Pons (tissue), 1 donor: ENCODE data around the gene RPL10A.

Experiments
- DNase-seq: peaks from one replicate; pipeline ENCODE4 v3.0.0-alpha.2; 2016; ENCODE audit warnings: low spot score

The RPL10A gene

DNA sequence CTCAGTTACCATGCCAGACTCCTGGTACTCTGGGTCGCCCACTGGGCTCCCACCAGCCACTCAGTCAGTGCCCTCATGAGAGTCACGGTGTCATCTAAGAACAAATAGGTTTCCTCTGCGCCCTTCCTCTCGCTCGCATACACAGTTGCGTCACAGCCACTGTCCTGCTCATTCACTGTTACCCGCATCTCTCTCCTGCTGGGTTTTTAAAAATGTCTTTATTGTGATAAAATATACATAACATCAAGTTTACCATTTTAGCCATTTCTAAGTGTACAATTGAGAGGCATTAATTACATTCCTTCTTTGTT is 24.7 kb downstream of the RPL10A start:
- no peak for DNase-seq

DNA sequence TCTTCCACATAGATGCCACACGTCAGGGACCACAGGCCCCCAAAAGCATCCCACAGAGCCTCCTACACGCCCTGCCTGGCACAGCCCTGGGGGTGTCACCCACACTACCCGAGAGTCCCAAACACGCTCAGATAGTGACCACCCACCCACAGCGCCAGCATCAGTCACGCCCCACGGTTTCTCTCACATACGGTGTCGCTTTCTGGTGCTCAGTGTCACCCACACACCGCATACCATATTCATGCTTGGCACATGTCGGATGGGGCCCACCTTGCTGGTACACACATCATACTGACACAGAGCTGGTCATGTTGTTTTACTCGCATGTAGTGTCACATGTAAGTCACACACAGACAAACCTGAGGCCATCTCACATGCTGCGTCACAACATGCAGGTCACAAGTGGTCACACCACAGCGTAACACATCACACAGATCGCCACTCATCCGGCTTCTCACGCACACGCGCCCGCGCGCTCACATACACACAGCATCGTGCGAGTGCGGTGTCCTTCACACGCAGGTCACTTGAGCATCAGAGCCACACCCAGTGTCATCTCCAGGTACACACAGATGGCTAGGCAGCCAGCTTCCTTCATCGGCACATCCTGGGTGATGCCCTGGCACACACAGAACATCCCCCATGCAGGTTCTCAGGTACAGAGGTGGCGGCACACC is 25.2 kb downstream of the RPL10A start:
- DNase-seq = no peak

DNA sequence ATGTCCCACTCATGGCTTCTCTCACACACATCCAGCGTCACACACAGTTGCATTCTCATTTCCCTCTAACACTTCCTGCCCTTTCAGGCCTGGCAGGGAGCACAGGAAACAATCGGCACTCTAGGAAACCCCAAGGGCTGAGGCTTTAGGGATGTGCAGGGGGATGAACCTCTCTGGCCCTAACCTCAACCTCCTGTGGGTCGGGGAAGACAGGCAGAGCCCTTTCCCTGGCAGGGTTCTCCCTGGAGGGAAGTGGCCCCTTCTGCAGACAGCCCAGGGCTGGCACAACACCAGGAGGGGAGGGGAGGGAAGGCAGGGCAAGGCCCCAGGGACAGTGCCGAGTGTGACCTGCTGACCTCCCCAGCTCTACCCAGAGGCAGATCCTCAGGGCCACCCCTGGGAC is 26.0 kb downstream of the RPL10A start:
- peak; percentile 13 for DNase-seq

DNA sequence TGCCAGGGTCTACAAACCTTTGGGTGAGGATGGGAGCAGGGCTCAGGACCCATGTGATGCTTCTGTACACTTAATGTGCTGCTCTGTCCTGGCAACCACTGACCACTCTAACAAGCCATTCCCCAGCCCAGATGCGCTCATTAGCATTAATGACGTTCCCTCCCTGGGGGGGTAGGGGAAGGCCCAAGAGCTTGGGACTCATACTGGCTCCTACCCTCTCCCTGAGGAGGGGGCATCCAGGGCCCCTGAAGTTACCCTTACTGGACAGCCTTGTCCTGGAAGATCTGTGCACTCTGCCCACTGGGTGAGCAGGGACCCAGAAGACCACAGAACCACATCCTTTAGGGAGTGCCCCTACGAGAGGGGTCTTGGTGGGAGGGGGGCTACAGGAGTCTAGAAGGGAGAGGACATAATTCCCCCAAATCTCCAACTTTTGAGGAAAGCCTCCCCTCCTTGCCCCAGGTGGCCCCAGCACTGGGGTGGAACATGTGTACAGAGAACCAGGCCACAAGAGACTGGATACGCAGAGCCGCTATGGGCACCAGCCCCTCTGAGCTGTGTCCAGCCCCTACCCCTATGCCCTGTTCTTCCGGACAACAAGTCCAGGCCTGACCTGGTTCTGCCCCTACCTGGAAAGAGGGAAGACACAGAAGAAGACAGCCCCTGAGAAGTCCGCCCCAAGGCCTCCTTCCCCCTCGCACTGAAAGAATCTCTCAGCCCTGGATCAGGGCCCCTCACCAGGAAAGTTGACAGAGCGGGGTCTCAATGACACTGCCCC is 27.2 kb downstream of the RPL10A start:
- DNase-seq = no peak

DNA sequence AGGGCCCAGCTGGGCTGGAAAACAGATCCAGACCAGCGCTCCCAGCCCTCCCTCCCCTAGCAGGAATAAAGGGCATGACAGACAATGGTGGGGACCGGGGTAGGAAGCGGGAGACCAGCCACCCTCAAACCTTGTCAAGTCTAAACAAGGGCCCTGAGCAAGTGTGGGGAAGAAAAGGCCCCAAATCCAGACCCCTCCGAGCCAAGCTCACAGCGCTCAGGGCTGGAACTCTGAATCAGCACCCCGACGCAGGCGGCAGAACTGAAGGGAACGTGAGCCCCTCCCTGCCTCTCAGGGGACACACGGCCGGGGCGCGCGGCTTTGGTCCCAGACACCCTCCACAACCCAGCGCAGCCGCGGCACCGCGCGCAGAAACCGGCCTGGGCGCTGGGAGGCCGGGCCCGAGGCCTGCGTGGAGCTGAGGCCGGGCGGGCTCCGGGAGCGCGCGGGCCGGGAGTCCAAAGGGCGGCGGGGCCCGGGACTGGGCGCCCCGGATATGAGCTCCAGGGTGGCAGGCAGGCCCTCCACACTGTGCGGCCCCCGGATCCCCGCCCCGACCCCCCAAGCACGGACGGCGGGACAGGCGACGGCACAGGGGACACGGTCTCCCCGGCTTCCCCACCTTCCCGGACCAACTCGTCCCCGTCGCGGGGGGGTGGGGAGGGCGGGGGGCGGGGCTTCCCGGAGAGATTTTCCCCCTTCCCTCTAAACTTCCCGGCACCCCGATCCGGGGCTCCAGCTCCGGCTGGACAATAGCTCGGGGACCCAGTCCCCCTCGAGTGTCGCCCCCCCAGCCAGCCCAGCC is 28.0 kb downstream of the RPL10A start:
- DNase-seq = no peak

DNA sequence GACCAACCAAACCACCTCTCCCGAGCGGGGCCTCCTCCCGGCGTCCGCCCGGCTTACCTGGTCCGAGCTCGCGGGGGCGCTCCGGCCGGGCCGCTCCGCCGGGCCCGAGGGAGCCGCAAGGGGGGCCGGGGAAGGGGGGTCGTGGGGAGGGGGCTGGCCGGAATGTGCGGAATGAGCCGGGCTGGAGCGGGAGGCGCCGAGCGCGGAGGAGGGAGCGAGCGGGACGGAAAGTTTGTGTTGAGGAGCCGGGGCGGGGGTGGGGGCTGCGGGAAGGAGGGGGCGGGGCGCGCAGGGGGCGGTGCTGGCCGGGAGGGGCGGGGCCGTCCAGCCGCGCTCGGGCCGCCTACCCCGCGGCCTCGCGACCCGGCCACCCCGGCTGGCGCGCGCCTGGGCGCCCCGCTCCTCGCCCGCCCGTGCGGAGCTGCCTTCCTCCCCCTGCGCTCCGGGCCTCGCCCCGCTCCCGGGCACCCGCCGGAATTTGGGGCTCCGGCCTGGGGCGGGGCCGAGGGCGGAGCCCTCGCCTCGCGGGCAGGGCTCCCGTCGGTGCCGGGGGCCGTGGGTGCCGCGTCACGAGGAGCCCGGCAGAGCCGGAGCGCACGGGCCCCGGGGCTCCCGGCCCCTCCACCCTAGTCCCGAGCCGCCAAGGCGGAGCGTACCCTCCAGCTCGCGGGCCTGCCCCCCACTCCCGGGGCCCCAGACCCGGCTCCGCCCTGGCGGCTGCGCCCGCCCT is 28.8 kb downstream of the RPL10A start, which contains the start of gene TEAD3:
TEAD3 (minus strand) TSS at position 239 of the 730 bp plus-strand sequence.
- DNase-seq = no peak

DNA sequence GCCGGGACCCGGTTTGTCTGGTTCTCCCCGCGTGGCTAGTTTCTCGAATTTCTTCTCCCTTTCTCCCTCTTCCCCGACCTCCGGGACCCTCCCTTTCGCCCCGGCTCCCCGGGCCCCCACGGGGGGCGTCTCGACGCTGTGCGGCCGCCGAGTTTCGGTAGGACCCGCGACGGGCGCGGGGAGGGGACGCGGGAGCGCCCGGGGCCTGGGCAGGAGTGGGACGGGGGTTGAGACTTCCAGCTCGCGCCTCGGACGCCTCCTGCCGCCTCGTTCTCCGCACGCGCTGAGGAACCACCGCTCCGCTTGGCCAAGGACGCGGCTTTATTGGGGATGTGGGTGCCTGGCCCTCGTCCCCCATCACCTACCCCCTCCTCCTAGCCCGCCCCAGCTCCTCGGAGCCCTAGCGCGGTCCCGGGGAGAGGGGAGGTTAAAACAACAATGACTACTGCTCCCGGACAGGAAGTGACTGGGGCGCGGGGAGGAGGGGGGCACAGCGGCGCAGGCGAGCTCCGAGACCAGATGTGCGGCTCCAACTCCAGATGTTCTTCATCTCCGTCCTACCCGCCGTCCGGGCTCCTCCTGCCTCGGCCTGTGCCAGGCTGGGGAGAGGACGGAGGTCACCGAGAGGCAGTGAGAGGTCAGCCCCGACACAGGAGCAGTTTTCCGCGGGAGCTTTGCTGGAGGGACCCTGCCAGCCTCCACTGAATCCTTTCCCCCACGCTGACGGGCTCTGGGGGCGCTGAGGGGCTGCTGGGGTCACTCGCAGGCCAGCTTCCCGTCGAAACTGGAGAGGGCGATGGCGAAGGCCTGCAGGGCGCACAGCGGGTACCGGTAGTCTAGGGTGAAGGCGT is 29.6 kb downstream of the RPL10A start:
- DNase-seq = no peak

DNA sequence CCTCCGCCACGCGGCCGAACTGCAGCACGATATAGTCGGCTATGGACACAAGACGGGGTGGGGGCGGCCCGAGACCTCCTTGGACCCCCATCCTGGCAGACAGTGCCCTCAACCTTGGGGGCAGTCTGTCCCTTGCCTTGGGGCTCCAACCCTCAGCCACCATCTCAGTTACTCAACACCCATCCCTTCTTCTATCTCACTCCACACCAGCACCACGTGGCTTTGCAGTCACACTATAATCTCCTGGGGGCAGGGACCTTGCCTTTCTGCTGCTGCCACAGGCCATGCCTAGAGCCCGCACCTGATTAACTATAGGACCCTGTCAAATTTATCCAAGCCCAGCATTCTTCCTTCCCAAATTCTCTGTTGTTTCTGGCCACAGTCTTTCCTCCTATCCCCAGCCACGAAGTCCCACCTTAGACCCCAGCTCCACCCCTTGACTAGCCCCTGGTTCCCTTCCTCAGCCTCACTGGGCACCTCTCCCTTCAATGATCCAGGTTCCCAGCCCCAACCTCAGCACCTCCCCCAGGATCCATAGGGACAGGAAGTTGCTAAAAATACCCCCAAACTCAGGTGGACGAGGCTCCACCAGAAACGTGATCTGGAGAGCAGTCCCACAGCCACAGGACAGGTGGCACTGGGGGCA is 30.3 kb downstream of the RPL10A start:
- no peak for DNase-seq

DNA sequence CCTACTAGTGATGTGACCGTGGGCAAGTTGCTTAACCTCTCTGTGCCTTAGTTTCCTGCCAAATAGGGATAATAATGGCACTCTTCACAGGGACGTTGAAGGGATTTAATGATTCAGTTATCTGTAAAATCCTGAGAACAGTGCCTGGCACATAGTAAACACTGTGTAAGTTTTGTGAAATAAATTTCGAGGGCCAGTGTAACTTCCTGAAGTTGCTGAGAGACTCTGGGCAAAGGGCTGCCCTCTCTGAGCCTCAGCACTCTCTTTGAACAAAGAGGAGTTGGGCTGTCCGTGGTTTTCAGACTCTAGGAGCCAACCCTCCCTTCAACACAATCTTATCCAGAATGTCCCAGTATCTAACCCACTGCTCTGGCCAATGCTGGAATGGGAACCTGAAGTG is 31.2 kb downstream of the RPL10A start:
- DNase-seq = no peak

DNA sequence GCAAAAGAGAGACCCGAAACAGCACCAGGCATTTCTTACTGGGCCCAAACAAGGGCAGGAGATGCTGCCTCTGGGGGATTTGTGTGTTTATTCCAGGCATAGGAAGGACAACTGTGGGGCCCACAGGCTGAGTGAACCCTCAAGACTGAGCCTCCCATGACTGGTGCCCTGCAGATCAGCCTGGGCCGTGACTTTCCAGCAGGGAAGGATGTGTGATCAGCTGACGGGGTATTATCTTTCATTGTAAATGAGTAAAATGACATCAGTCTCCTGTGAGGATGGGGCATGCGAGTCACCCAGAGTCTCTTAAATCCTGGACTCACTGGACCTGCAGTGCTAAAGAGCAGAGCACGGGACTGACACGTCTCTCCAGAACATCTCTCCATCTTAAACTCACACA is 32.6 kb downstream of the RPL10A start:
- DNase-seq = no peak

DNA sequence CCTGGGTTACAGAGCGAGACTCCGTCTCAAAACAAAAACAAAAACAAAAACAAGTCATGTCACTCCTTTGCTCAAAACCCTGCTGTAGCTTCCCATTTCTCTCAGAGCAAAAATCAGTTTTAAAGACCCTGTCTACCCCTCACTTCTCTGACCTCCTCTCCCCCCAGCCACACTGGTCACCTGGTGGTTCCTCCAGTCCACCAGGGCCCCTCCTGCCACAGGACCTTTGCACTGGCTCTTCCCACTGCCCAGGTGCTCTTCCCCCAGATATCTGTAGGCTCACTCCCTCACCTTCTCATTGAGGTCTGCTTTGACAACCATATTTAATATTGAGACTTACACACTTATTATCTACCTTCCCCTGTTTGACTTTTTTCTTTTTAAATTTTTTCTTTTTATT is 33.6 kb downstream of the RPL10A start:
- no peak for DNase-seq

DNA sequence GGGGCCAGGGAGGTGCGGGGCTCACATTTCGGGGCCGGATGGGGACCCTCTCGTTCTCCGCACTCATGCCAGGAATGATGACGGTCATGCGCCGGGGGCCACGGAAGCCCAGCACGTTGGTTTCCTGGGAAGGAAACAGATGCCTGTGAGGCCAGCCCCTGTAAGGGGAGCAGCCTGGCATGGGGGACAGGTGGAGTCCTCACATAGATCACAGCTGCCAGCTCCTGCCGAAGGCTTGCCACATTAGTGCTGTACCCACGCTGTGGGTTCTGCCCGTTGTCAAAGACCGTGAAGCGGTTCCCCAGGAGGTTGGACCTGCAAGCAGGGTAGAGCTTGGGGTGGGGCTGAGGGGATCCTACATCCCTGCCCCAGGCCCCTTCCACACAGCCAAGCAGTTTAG is 35.3 kb downstream of the RPL10A start:
- DNase-seq = no peak

DNA sequence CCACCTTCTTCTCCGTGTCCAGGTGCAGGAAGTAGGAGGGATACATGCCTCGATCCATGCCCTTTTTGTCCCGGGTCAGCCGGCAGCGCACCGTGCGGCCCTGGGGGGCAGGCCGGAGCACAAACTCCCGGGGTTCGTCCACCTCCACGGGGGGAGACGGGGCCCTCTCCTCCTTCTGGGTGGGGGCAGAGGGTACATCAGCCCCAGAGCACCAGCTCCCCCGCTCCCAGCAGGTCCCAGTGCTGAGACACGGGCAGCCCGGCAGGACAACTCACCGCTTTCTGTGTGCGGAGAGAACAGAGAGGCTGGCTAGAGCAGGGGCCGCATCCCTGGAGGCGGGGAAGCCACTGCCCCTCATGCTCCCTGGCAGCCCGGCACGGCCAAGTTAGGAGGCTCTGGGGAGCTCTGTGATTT is 37.8 kb downstream of the RPL10A start:
- DNase-seq = no peak

DNA sequence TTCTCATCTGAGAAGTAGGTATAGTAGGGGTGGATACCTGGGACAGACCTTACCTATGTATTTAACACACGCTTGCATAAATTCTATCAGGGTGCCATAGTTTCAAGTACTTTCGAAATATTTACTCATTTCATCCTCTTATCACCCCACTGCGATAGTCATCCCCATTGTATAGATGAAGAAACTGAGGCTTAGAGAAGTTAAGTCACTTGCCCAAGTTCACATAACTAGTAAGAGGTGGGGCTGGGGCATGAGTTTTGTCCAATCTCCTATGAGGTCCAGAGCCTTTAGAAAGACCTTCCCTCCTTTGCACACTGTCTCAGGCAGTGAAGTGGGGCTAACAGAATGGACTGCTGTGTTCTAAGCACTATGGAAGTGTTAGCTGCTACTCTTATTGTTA is 38.3 kb downstream of the RPL10A start:
- no peak for DNase-seq

DNA sequence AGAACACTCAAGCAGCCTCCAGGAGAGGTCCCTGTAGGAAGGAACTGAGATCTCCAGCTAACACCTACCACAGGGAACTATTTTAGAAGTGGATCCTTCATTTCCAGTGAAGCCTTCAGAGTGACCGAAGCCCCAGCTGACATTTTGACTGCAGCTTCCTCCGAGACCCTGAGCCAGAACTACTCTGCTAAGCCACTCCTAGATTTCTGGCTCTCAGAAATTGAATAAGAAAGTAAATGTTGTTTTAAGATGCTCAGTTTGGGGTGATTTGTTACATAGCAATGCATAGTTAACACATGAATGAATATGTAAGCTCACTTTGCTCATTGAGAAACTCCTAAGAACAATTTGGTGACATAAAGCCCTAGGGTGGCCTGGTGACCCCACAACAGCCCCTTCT is 39.0 kb downstream of the RPL10A start:
- no peak for DNase-seq

DNA sequence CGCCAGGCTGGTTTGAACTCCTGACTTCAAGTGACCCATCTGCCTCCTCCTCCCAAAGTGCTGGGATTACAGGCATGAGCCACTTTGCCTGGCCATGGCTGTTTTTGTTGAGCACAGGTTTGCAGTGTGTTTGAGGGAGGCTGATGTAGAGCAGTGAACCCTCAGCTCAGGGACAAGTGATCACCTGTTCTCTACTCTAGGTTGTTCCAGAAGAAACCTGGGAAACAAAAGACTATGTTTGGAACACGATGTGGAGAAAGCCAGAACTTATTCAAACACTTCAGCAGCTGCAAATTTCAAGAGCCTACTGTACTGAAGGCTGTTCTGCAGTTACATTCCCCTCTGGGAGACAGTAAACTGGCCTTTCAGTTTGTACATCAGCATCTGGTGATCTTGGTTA is 39.8 kb downstream of the RPL10A start:
- no peak for DNase-seq

DNA sequence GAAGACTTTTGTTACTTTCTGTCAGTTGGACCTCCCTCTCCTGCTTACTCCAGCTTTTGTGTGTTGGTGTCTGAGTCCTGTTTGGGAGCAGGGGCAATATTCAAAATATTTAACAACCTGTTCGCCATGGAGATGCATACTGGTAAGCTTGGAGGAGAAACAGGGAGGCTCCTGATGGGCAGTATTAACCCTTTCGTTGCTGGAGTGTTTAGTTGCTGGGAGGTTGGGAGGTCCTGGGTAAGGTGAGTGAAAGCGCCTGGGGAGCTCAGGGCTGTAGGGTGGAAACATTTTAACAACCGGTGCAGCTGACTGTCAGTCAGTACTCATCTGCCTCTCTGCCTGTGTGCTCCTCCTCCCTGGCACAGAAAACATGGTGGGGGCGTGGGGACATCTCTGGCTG is 40.3 kb downstream of the RPL10A start:
- no peak for DNase-seq

DNA sequence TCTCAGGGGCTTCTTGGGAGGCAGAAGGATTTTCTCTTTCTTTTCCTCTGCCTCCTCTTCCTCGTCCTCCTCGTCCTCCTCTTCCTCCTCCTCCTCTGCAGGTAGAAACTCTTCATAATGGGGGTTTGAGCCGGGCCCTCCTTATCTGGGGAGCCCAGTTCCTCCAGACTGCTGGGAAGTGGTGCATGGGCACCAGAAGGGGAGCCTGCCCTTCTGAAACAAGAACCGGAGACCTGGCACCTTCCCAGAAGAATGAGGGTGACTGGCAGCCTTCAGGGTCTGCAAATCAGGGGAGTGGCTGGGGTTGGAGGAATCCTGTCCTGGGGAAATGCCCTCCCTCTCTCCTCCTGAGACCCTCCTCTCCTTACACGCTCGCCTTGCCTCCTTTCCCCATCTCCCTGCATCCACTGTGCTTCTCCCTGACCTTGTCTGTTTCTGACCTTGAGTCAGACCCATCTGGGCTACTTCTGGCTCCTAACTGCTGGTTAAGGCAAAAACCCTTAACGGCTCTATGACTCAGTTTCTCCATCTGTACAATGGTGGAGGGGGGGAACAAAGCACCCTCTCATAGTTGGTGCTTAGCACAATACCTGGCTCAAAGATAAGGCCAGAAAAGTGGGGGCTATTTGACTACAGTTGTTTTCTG is 42.8 kb downstream of the RPL10A start:
- DNase-seq = no peak

DNA sequence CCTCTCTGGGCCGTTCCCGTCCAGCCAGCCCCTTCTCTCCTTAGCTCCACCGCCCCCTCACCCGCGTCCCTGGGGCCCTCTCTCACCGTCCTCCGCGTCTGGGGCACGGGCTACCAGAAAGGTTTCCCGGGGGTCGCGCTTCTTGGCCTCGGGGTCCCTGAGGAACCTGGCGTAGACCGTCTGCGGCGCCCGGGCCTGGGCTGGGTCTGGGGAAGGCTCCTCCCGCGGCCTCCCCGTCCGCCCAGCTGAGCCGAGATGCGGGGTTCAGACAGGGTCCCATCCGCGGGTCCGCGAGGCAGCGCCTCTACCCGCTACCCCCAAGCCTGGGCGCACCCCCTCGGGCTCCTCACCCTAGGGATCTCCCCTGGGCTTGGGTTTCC is 43.4 kb downstream of the RPL10A start:
- no peak for DNase-seq

DNA sequence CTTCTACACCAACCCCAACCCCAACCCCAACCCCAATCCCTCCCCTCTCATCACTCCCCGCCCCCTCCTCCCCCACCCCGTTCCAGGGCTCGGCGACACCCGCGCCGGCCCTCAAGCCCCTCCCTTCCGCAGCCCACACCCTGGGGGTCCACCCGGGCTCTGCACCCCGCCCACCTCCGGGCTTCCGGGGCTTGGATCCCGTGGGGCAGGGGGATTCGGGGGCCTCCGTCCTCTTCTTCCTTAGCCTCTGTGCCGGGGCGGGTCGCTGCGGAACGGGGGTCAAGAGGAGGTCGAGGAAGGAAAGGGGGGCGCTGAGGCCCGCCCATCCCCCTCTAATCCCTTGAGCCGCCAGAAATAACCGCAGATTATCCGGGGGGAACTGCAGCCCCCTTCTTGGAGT is 43.8 kb downstream of the RPL10A start:
- DNase-seq = no peak
